ENCODE measurements around the gene LCE2B.
A peak's percentile ranks its signal among the peaks of the same experiment; 100 is the strongest.
"Not testable (repeated sequence)": the region's sequence is repeated elsewhere in the genome, so short reads cannot be mapped to it uniquely, and the experiment has no call there.

LCE2B gene

GRCh38 chr1:152685823-152686222 lies at the start of gene LCE2B:
Gene LCE2B, plus strand, starts transcription at chr1:152686123. Its CDS starts 721 bp downstream, at chr1:152686844.
- DNase-seq = not testable (repeated sequence)

GRCh38 chr1:152640351-152640750 lies 45.6 kb upstream of the LCE2B start:
- DNase-seq = no peak

- DNase-seq = no peak
Measured at GRCh38 chr1:152643945-152644344, 42.0 kb upstream of the LCE2B start.

DNA sequence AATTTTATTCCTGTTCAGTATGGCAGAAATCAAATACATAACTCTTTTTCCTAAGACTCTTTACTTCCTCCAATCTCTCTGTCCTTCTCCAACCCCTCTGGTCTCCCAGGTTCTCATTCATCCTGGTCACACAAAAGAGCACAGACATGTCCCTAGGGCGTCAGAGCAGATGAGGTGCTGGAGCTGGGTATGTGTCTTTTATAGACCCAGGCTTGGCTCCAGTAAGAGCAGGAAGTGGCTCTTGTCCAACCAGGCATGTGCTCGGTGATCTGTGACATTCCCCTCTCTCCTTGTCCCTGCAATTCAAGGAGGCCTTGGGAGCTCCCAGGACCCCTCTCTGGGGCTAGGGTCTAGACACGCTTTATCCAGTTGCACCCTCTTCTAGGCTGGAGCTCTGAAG lies 40.8 kb upstream of the LCE2B start:
- DNase-seq = no peak

DNA sequence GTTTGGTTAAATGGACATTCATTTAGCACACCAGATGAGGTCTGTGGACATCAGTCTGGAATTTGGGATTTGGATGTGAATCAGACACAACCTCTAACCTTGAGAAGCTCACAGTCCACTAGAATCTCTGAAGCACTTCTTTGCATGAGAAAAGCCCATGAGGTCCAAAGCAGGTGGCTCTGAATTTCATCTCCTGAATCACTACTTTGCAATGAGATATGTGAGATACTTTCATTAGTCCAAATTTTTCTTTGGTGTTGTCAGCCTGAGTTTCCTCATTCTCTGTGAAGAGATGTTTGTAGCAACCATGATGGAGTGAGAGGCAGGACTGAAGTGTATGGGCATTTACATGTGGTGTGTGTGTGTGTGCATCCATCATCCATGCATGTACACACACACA lies 39.3 kb upstream of the LCE2B start:
- no peak for DNase-seq

DNA sequence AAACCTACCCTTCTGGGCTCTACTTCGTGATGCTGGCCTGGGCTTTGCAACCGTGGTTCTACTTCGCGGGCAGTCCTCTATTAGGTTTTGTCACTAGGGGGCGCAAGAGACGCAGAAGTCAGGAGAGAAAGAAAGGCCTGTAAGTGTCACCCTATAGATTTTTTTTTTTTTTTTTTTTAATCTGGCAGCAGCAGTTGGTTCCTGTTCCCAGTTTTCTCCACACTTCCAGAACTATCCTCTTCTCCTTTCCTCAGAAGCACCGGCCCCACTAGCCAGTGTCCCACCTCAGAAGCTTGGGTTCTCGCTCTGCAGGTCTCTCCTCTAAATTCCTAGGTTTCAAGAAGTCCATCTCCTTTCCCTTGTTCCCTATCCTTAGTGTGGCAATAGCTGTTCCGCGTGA lies 31.8 kb upstream of the LCE2B start:
- peak; percentile 59 for DNase-seq

- DNase-seq = no peak
Measured at GRCh38 chr1:152656459-152656858, 29.5 kb upstream of the LCE2B start.

DNA sequence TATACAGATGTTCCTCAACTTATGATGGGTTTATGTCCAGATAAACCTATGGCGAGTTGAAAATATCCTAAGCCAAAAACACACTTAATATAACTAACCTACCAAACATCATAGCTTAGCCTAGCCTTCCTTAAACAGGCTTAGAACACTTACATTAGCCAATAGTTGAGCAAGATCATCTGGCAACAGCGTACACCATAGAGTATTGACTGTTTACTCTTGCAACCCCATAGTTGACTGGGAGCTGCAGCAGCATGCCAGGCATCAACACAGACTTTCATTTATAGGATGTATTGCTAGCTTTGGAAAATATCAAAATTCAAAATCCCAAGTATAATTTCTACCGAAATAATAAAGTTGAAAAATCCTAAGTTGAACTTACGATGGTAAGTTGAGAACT lies 28.2 kb upstream of the LCE2B start:
- DNase-seq = no peak

- DNase-seq = no peak
Measured at GRCh38 chr1:152658649-152659048, 27.3 kb upstream of the LCE2B start.

DNA sequence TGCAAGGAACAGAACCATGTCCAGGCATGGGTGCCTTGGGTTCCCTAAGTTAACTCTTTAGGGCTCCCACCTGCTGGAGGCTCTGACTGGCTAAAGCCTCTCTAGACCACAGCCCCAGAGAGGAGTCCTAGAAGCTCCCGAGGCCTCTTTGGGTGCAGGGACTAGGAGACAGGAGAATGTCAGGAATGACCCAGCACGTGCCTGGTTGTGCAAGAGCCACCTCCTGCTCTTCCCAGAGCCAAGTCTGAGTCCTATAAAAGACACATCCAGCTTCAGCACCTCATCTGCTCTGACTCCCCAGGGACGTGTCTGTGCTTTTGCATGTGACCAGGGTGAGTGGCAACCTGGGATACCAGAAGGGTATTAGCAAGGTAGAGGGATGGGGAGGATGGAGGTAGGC lies 22.8 kb upstream of the LCE2B start, which contains the start of gene LCE2D:
Gene LCE2D, plus strand, starts transcription at position 283 of the 400 bp plus-strand sequence. CDS start 726 bp downstream, outside the sequence.
- DNase-seq = no peak

GRCh38 chr1:152666171-152666570 lies 19.8 kb upstream of the LCE2B start:
- DNase-seq = not testable (repeated sequence)

DNA sequence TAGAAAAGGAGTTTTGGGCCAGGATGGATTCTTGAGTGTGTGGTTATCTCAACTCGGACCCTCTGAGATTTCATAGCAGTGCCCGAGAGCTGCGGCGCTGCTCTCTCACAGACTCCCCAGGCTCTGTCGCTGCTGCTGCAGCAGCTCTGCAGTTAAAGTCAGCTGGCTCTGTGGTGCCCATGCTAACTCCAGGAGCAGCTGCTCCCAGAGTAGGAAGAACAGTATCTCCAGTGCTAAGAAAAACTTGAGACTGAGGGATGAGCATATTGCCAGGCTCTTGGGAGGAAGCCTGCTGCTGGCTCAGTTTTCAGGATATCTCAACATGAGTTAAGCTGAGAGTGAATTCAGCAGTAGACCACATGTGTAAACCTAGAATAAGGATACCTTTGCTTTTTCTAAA lies 18.3 kb upstream of the LCE2B start:
- DNase-seq = no peak

DNA sequence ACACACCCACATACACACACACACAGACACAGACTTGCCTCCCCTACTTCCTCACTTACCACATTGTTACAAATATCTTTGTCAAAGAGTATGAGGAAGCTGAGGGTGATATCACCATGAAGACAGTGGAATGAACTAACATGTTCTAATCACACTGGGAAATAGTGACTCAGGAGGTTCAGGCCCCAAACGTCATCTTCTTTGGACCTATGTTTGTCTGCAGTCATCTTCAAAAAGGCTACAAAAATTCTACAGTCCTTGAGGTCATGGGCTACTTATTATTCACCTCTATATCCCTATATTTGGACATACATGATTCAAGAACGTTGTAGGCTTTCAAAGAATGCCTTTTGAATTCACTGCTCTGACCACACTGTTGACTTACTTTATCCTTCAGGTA lies 12.9 kb upstream of the LCE2B start:
- DNase-seq = no peak

GRCh38 chr1:152674983-152675382 lies 10.9 kb upstream of the LCE2B start, which contains the start of gene LCE2C:
Gene LCE2C, plus strand, starts transcription at chr1:152675279. Its CDS starts 737 bp downstream, at chr1:152676016.
- DNase-seq = not testable (repeated sequence)

DNA sequence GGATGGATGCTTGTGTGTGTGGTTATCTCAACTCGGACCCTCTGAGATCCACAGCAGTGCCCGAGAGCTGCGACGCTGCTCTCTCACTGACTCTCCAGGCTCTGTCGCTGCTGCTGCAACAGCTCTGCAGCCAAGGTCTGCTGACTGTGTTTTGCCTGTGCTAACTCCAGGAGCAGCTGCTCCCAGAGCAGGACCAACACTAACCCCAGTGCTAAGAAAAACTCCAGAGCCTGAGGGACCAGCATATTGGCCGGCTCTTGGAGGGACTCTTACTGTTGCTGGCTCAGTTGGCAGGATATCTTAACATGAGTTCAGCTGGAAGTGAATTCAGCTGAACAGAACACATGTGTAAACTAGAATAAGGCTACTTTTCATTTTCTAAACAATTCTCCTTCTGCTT lies 6.5 kb upstream of the LCE2B start:
- DNase-seq = no peak

GRCh38 chr1:152681616-152682015 lies 4.3 kb upstream of the LCE2B start:
- DNase-seq = no peak

DNA sequence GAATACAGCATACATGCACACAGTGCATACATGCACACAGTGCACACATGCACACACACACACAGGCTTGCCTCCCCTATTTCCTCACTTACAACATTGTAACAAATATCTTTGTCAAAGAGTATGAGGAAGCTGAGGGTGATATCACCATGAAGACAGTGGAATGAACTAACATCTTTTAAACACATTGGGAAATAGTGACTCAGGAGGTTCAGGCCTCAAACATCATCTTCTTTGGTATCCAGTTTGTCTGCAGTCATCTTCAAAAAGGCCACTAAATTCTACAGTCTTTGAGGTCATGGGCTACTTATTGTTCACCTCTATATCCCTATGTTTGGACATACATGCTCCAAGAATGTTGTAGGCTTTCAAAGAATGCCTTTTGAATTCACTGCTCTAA lies 2.1 kb upstream of the LCE2B start:
- DNase-seq = no peak

GRCh38 chr1:152697701-152698600 lies 12.0 kb downstream of the LCE2B start, which contains the start of gene LCE2A:
Gene LCE2A, plus strand, starts transcription at chr1:152698345. Its CDS starts 557 bp downstream, at chr1:152698902.
- no peak for DNase-seq

GRCh38 chr1:152699746-152700145 lies 13.8 kb downstream of the LCE2B start:
- no peak for DNase-seq

GRCh38 chr1:152707860-152708259 lies 21.9 kb downstream of the LCE2B start, which contains the start of gene LCE4A:
Gene LCE4A, plus strand, starts transcription at chr1:152708160. Its CDS starts 916 bp downstream, at chr1:152709076.
- no peak for DNase-seq

GRCh38 chr1:152718238-152718637 lies 32.3 kb downstream of the LCE2B start:
- DNase-seq = no peak

DNA sequence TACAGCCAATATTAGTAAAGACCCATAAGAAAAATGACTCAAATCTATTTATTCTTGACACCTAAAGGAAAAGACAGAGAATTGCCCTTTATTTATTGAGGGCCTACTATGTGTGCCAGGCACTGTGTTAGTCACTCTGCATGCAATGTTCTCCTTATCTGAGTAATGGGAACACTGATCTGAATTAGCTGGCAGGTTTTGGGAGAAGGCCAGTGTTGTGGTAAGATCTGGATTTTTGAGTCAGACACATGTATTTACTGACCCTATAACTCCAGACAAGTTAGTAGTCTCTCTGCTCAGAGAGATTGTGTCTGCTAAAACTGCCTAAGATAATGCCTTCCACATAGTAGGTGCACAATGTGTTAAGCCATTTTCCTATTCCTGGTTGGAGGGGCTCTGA lies 39.3 kb downstream of the LCE2B start:
- DNase-seq = no peak

GRCh38 chr1:152728986-152729385 lies 43.1 kb downstream of the LCE2B start:
- DNase-seq = no peak

DNA sequence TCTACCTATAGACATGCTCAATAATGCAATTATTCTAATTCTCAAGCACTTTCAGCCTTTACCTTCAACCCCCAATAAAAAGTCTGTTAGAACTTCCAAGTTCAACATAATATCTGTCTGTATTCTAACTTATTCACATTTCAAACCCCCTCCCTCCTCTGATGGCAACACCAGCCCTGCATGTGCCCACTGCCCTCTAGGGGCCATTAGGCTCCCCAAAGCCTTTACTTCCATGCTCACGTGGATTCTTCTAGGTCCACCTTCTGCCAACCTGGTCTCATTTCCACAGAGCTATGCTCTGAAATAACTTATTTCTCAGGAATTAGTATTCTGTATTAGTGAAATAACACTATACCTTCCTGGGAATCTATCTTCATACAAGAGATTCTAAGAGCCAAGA lies 49.7 kb downstream of the LCE2B start:
- no peak for DNase-seq

All from NCI-H69 (cell line).